ENCODE measurements around the gene NSMCE4A.
A peak's percentile ranks its signal among the peaks of the same experiment; 100 is the strongest.
"Not testable (repeated sequence)": the region's sequence is repeated elsewhere in the genome, so short reads cannot be mapped to it uniquely, and the experiment has no call there.

The NSMCE4A gene

GRCh38 chr10:121974535-121975294 is at the start of gene NSMCE4A:
Gene NSMCE4A, minus strand, starts transcription at chr10:121975217. Its CDS starts 52 bp downstream, at chr10:121975165.
- peak; percentile 45 to 67 for DNase-seq

GRCh38 chr10:122023257-122023656 is 48.2 kb upstream of the NSMCE4A start:
- not testable (repeated sequence) for DNase-seq

GRCh38 chr10:122022276-122022675 is 47.3 kb upstream of the NSMCE4A start:
- no peak for DNase-seq

GRCh38 chr10:122021828-122022227 is 46.8 kb upstream of the NSMCE4A start:
- DNase-seq: no peak

- no peak for DNase-seq
These were observed 46.4 kb upstream of the NSMCE4A start for GRCh38 chr10:122021379-122021778.

GRCh38 chr10:122020226-122020625 is 45.2 kb upstream of the NSMCE4A start:
- no peak for DNase-seq

GRCh38 chr10:122019414-122019975 is 44.5 kb upstream of the NSMCE4A start:
- peak; percentile 47 to 66 for DNase-seq

GRCh38 chr10:122018951-122019413 is 44.0 kb upstream of the NSMCE4A start:
- DNase-seq: no peak

GRCh38 chr10:122018491-122018890 is 43.5 kb upstream of the NSMCE4A start:
- no peak for DNase-seq

GRCh38 chr10:122017926-122018325 is 42.9 kb upstream of the NSMCE4A start:
- DNase-seq: not testable (repeated sequence)

- DNase-seq: no peak
These were observed 39.7 kb upstream of the NSMCE4A start for GRCh38 chr10:122014652-122015248.

GRCh38 chr10:122013311-122013780 is 38.3 kb upstream of the NSMCE4A start:
- no peak for DNase-seq

- no peak for DNase-seq
These were observed 37.7 kb upstream of the NSMCE4A start for GRCh38 chr10:122012731-122013130.

- no peak for DNase-seq
These were observed 35.5 kb upstream of the NSMCE4A start for GRCh38 chr10:122010405-122011050.

GRCh38 chr10:122007415-122007814 is 32.4 kb upstream of the NSMCE4A start:
- DNase-seq: no peak

- no peak for DNase-seq
These were observed 26.7 kb upstream of the NSMCE4A start for GRCh38 chr10:122001698-122002097.

- DNase-seq: no peak
These were observed 24.3 kb upstream of the NSMCE4A start for GRCh38 chr10:121999301-121999700.

GRCh38 chr10:121998462-121998861 is 23.4 kb upstream of the NSMCE4A start:
- DNase-seq: no peak

GRCh38 chr10:121994429-121994941 is 19.5 kb upstream of the NSMCE4A start:
- DNase-seq: no peak

- not testable (repeated sequence) for DNase-seq
These were observed 16.7 kb upstream of the NSMCE4A start for GRCh38 chr10:121991727-121992126.

GRCh38 chr10:121990015-121990677 is 15.1 kb upstream of the NSMCE4A start:
- DNase-seq: no peak

Measured in NCI-H2081 (cell line).